Endothelial cell of umbilical vein (primary cell): ENCODE results near the gene RAB1B. TPM values are rescaled to one million over a fixed set of nuclear protein-coding genes. Genes with fewer than 3 reads are reported as not detected.

Experiments used
- BruUV-seq: library from RNA; stranded (reverse); fragments of 400-500 nt; replicated peaks from 2 replicates; lab custom pipeline; 2021; lab: Mats Ljungman, UMichigan
- CTCF ChIA-PET: fragments of 300-600, 350-600 bp; sonication (Branson Sonifier 250); formaldehyde crosslinking; loops from one replicate; lab custom pipeline; 2021; ENCODE audit warnings: antibody characterized with exemption, inconsistent platforms; lab: Charles Lee
- POLR2A ChIA-PET: fragments of 300-600, 350-600 bp; sonication (Branson Sonifier 250); formaldehyde crosslinking; loops from one replicate; lab custom pipeline; 2021; ENCODE audit warnings: antibody characterized with exemption, inconsistent platforms; lab: Charles Lee
- DNase-seq: peaks from one replicate; pipeline ENCODE4 v3.0.0-alpha.2; 2011; ENCODE audit warnings: low read depth, low spot score
- FAIRE-seq: peaks from 2 replicates; lab custom pipeline; 2011; peaks lifted over from hg19 to GRCh38; lab: Jason Lieb, UNC
- H2AFZ ChIP-seq: 2 replicates; pipeline ENCODE4 v1.6.0; 2012; ENCODE audit warnings: low read depth, low read length, control low read depth, inconsistent platforms
- H3K27ac ChIP-seq: 2 replicates; pipeline ENCODE4 v1.5.1; 2011; ENCODE audit warnings: low read depth, mild to moderate bottlenecking, control low read depth, low read length, moderate library complexity; ENCODE audit not compliant: insufficient read depth
- H3K27me3 ChIP-seq, 2 experiments: 2 replicates each; pipeline versions ENCODE4 v1.6.0 to v1.6.1; 2011; ENCODE audit warnings: low read length in 2 of 2, mixed read lengths in 1 of 2; ENCODE audit not compliant: control insufficient read depth in 2 of 2, insufficient read depth in 2 of 2
- H3K36me3 ChIP-seq, 2 experiments: 2 replicates in 1 of 2; 3 replicates in 1 of 2; pipeline ENCODE4 v1.5.1; 2011; ENCODE audit warnings: low read length in 2 of 2, mild to moderate bottlenecking in 1 of 2, moderate library complexity in 1 of 2; ENCODE audit not compliant: control insufficient read depth in 2 of 2, insufficient read depth in 2 of 2; ENCODE audit errors: extremely low read depth in 1 of 2
- H3K4me1 ChIP-seq: 3 replicates; pipeline ENCODE4 v1.5.1; 2011; ENCODE audit warnings: mild to moderate bottlenecking, low read length; ENCODE audit not compliant: control insufficient read depth, insufficient read depth; ENCODE audit errors: extremely low read depth
- H3K4me2 ChIP-seq: 2 replicates; pipeline ENCODE4 v1.6.1; 2011; ENCODE audit warnings: low read length, control low read depth, mixed read lengths; ENCODE audit not compliant: insufficient read depth
- H3K4me3 ChIP-seq, 3 experiments: fragments of 200-600 bp in 1 of 3; sonication (generic), shearing (Covaris generic) in 1 of 3; replicated peaks in 1 of 3; 2 replicates each; pipeline ENCODE4 v1.5.1; 2011 to 2016; ENCODE audit warnings: control low read depth in 3 of 3, low read length in 3 of 3, mild to moderate bottlenecking in 2 of 3, inconsistent platforms in 1 of 3, low read depth in 1 of 3, moderate library complexity in 1 of 3; ENCODE audit not compliant: insufficient read depth in 1 of 3
- H3K79me2 ChIP-seq: 2 replicates; pipeline ENCODE4 v1.6.0; 2012; ENCODE audit warnings: low read length, inconsistent platforms; ENCODE audit not compliant: control insufficient read depth, insufficient read depth
- H3K9ac ChIP-seq: replicated peaks from 2 replicates; pipeline ENCODE3; 2011; ENCODE audit warnings: low read length, control low read depth; ENCODE audit not compliant: insufficient read depth; ENCODE audit errors: extremely low read depth
- H3K9me1 ChIP-seq: replicated peaks from 3 replicates; pipeline ENCODE4 v1.6.0; 2011; ENCODE audit warnings: mild to moderate bottlenecking, low read length; ENCODE audit not compliant: control insufficient read depth, insufficient read depth; ENCODE audit errors: extremely low read depth
- H3K9me3 ChIP-seq: replicated peaks from 2 replicates; pipeline ENCODE4 v1.5.1; 2012; ENCODE audit warnings: low read length, inconsistent platforms; ENCODE audit not compliant: control insufficient read depth, insufficient read depth
- H4K20me1 ChIP-seq: replicated peaks from 2 replicates; pipeline ENCODE3; 2011; ENCODE audit warnings: mild to moderate bottlenecking, low read length; ENCODE audit not compliant: control insufficient read depth, insufficient read depth; ENCODE audit errors: extremely low read depth
- CTCF ChIP-seq, 2 donors: IDR thresholded peaks; 1 replicate in 1 of 2; 2 replicates in 1 of 2; pipeline ENCODE4 v1.5.1; 2011; ENCODE audit warnings: low read length in 2 of 2, mild to moderate bottlenecking in 2 of 2, moderate library complexity in 2 of 2, control low read depth in 1 of 2, inconsistent platforms in 1 of 2, low read depth in 1 of 2; ENCODE audit not compliant: insufficient read depth in 1 of 2; ENCODE audit errors: extremely low read depth in 1 of 2
- EZH2 ChIP-seq: IDR thresholded peaks from 2 replicates; pipeline ENCODE4 v1.6.1; 2012; ENCODE audit warnings: borderline replicate concordance, low read depth, mild to moderate bottlenecking, moderate library complexity, low read length, inconsistent platforms; ENCODE audit not compliant: severe bottlenecking
- GATA2 ChIP-seq: IDR thresholded peaks from 2 replicates; pipeline ENCODE4 v1.7.0; 2011; ENCODE audit warnings: low read depth, mild to moderate bottlenecking, moderate library complexity, mixed read lengths, low read length; ENCODE audit not compliant: insufficient read length, insufficient read depth
- JUN ChIP-seq: IDR thresholded peaks from 2 replicates; pipeline ENCODE4 v1.6.1; 2011; ENCODE audit warnings: borderline replicate concordance, low read depth; ENCODE audit not compliant: insufficient read length, insufficient read depth
- POLR2AphosphoS5 ChIP-seq: IDR thresholded peaks from 2 replicates; pipeline ENCODE4 v1.6.1; 2012; ENCODE audit warnings: low read depth, mild to moderate bottlenecking, control low read depth, low read length, moderate library complexity; ENCODE audit not compliant: insufficient read depth
- dilution Hi-C: fragments of 300-500 bp; cut with MboI; formaldehyde crosslinking; loops from one replicate; pipeline ENCODE4 v1.15.0; 2019; ENCODE audit warnings: low sequenced_read_pairs; ENCODE audit not compliant: extremely low pct_ligation_motif_present
- intact Hi-C: fragments of 100-400 bp; cut with micrococcal nuclease; formaldehyde crosslinking; loops from one replicate; pipeline ENCODE4 v1.10.0; 2022
- polyA plus RNA-seq, 4 experiments: library from polyadenylated mRNA; depleted of rRNA in 3 of 4; stranded (reverse) in 3 of 4; unstranded in 1 of 4; fragments of >200 nt; gene quantifications; 2 replicates each; pipeline versions ENCODE4 v1.2.1 to v1.2.3, GENCODE V29; 2011 to 2012; ENCODE audit warnings: missing spikeins in 1 of 4
- total RNA-seq: library from RNA; stranded (reverse); gene quantifications from 2 replicates; pipeline ENCODE4 v1.2.3, GENCODE V29; 2021

RAB1B gene
- total and polyA plus RNA-seq, 2 donors (not counting 3 experiments of a cell fraction or from before 2014, with no cell fraction given) = 171 to 383 TPM

GRCh38 chr11:66321606-66322005 is 53.2 kb downstream of the RAB1B start:
- H3K27ac ChIP-seq = no peak overlapping the region
- no peaks in the 10 kb centered on the region for H4K20me1 ChIP-seq
- no peaks in the 10 kb centered on the region for H3K79me2 ChIP-seq
- ChIA-PET POLR2A (no interaction called here), CTCF (interaction anchor here (0.6 to 2.0 kb wide), 2 partner anchors 9 to 706 kb away, joined by 4 to 24 read pairs; no protein-coding TSS in a partner anchor)
- H3K27me3 ChIP-seq = peaks cover 5 to 7% of the 10 kb centered on the region in 2 experiments
- H3K4me1 ChIP-seq = no peaks in the 10 kb centered on the region
- BruUV-seq = no TSS peak
- H3K4me3 ChIP-seq = no peak overlapping the region
- H2AFZ ChIP-seq = no peak overlapping the region
- no peak for TF ChIP-seq GATA2
- TF ChIP-seq POLR2AphosphoS5 = no peak
- no peak for TF ChIP-seq JUN
- TF ChIP-seq CTCF (IDR thresholded peaks at IDR 0.05; ENCODE audit: extremely low read depth in 1 of 2, insufficient read depth in 1 of 2, low read depth in 1 of 2, low read length in 2 of 2) = no peak
- TF ChIP-seq EZH2 = no peak
- DNase-seq (no peak), FAIRE-seq (no peak)
- no peaks in the 10 kb centered on the region for H3K36me3 ChIP-seq
- H3K9me1 ChIP-seq = no peaks in the 10 kb centered on the region
- H3K9me3 ChIP-seq = no peaks in the 10 kb centered on the region
- no peak overlapping the region for H3K9ac ChIP-seq
- H3K4me2 ChIP-seq = no peak overlapping the region
- intact Hi-C loops = no loop called here
- dilution Hi-C loops = no loop called here
